Measurements from ENCODE around the gene PHACTR3.

PHACTR3 gene

GRCh38 chr20:59811681-59812171 is 207.4 kb downstream of the PHACTR3 start:
- no peak overlapping the region for H3K27ac ChIP-seq
- TF ChIP-seq CTCF (conservative IDR thresholded peaks at IDR 0.05) (no peak), ZFX (IDR thresholded peaks at IDR 0.05) (no peak)

GRCh38 chr20:59812286-59813125 is 208.2 kb downstream of the PHACTR3 start:
- no peak overlapping the region for H3K27ac ChIP-seq
- TF ChIP-seq ZFX (IDR thresholded peaks at IDR 0.05) = no peak

GRCh38 chr20:59813126-59813947 is 209.0 kb downstream of the PHACTR3 start:
- TF ChIP-seq ZFX (IDR thresholded peaks at IDR 0.05) = no peak
- TF ChIP-seq CTCF (conservative IDR thresholded peaks at IDR 0.05) = no peak

GRCh38 chr20:59813948-59814839 is 209.9 kb downstream of the PHACTR3 start:
- H3K27ac ChIP-seq = no peak overlapping the region
- no peak for TF ChIP-seq CTCF (conservative IDR thresholded peaks at IDR 0.05)

More at GRCh38 chr20:59813126-59813947, 209.0 kb downstream of the PHACTR3 start:
- H3K27ac ChIP-seq = no peak overlapping the region

GRCh38 chr20:59814840-59815340 is 210.6 kb downstream of the PHACTR3 start:
- no peak overlapping the region for H3K27ac ChIP-seq
- no peak for TF ChIP-seq CTCF (conservative IDR thresholded peaks at IDR 0.05)
- TF ChIP-seq ZFX (IDR thresholded peaks at IDR 0.05) = no peak

- TF ChIP-seq CTCF (conservative IDR thresholded peaks at IDR 0.05) (no peak), ZFX (IDR thresholded peaks at IDR 0.05) (no peak)
- no peak overlapping the region for H3K27ac ChIP-seq
Observed at GRCh38 chr20:59816146-59816738, 211.9 kb downstream of the PHACTR3 start.

GRCh38 chr20:59817406-59817805 is 213.1 kb downstream of the PHACTR3 start:
- TF ChIP-seq ZFX (IDR thresholded peaks at IDR 0.05) = no peak
- no peak for TF ChIP-seq CTCF (conservative IDR thresholded peaks at IDR 0.05)
- no peak overlapping the region for H3K27ac ChIP-seq

Data from C4-2B (cell line).